Prostate gland (tissue), 2 donors: ENCODE data around the gene IGSF11.

ENCODE experiments used
- POLR2A ChIP-seq: fragments of 450-650 bp; IDR thresholded peaks from one replicate; pipeline ENCODE4 v1.6.1; 2016; ENCODE audit warnings: antibody characterized with exemption, mild to moderate bottlenecking
- POLR2AphosphoS5 ChIP-seq: sonication (generic); formaldehyde crosslinking; IDR thresholded peaks from one replicate; pipeline ENCODE4 v1.6.1; 2017; ENCODE audit warnings: antibody characterized with exemption
- TF ChIP-seq, protein P1 (sequence below), 4 experiments: fragments of 200-600 bp in 2 of 4; fragments of 450-650 bp in 2 of 4; sonication (generic) in 2 of 4; IDR thresholded peaks; 1 replicate in 3 of 4; 2 replicates in 1 of 4; pipeline ENCODE4 v1.5.1; 2016 to 2019; ENCODE audit warnings: antibody characterized with exemption in 4 of 4, mild to moderate bottlenecking in 2 of 4, moderate library complexity in 2 of 4

DNA sequence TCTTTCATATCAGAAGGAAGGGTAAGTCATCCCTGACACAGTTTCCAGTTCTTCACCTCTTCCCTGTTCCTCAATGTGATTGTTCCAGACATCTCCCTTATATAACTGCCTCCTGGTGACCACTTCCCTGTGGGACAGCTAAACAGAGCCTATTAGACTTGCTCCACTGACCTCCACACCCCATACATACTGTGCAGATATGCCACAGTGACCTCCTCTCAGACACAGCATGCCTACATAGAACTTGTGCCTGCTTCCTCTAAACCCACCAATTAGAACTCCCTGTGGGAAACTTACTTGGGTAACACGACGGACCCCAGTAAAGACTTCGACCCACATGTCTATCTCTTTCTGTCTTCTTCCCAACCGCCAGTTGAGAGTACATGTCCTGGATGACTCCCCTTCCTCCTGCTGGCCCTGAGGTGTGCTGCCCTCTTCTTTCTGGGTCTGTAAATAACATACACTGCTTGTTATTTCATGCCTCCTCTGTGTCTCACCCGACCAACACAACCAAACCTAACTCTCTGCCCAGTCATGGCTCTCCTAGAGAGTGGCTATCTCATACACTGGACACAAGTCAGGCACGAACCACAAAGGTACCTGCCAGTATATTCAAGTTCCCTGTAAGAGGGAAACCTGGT is 53.0 kb downstream of the IGSF11 start:
- no peak for TF ChIP-seq POLR2AphosphoS5
- TF ChIP-seq, protein P1, sequence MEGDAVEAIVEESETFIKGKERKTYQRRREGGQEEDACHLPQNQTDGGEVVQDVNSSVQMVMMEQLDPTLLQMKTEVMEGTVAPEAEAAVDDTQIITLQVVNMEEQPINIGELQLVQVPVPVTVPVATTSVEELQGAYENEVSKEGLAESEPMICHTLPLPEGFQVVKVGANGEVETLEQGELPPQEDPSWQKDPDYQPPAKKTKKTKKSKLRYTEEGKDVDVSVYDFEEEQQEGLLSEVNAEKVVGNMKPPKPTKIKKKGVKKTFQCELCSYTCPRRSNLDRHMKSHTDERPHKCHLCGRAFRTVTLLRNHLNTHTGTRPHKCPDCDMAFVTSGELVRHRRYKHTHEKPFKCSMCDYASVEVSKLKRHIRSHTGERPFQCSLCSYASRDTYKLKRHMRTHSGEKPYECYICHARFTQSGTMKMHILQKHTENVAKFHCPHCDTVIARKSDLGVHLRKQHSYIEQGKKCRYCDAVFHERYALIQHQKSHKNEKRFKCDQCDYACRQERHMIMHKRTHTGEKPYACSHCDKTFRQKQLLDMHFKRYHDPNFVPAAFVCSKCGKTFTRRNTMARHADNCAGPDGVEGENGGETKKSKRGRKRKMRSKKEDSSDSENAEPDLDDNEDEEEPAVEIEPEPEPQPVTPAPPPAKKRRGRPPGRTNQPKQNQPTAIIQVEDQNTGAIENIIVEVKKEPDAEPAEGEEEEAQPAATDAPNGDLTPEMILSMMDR (IDR thresholded peaks at IDR 0.05), result no peak
- no peak for TF ChIP-seq POLR2A
